ENCODE results near the gene CNN3.
A peak's percentile ranks its signal among the peaks of the same experiment; 100 is the strongest.
"Not testable (repeated sequence)": the region's sequence is repeated elsewhere in the genome, so short reads cannot be mapped to it uniquely, and the experiment has no call there.

CNN3 gene

DNA sequence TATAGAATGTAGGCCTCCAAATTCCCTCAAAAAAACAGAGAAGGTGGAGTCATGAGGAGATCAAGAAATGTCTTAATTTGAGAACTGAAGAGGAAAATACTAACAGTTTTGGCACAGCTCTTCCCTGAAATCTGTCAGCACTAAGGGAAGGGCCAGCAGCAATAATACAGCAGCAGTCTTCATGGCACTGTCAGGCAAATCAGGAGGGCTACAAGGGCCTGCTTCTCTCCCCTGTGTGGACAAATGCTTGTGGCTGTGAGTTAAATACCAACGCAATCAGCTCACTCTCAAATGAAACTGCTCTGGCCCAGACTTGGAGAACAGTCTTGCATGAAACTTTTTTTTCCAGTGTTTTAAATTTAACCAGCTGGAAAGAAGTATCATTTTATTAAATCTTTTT, 20.5 kb upstream of the CNN3 start:
- no peak overlapping the region for H3K4me3 ChIP-seq (ENCODE audit: low read depth, low read length)
- TF ChIP-seq POLR2A (IDR thresholded peaks at IDR 0.05; ENCODE audit: extremely low read depth, insufficient read length) (no peak), MYC (IDR thresholded peaks at IDR 0.05; ENCODE audit: low read depth, low read length) (no peak)
- TF ChIP-seq, protein P1, sequence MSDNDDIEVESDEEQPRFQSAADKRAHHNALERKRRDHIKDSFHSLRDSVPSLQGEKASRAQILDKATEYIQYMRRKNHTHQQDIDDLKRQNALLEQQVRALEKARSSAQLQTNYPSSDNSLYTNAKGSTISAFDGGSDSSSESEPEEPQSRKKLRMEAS (IDR thresholded peaks at IDR 0.05; ENCODE audit: low read depth, low read length): no peak
- TF ChIP-seq, protein P2, sequence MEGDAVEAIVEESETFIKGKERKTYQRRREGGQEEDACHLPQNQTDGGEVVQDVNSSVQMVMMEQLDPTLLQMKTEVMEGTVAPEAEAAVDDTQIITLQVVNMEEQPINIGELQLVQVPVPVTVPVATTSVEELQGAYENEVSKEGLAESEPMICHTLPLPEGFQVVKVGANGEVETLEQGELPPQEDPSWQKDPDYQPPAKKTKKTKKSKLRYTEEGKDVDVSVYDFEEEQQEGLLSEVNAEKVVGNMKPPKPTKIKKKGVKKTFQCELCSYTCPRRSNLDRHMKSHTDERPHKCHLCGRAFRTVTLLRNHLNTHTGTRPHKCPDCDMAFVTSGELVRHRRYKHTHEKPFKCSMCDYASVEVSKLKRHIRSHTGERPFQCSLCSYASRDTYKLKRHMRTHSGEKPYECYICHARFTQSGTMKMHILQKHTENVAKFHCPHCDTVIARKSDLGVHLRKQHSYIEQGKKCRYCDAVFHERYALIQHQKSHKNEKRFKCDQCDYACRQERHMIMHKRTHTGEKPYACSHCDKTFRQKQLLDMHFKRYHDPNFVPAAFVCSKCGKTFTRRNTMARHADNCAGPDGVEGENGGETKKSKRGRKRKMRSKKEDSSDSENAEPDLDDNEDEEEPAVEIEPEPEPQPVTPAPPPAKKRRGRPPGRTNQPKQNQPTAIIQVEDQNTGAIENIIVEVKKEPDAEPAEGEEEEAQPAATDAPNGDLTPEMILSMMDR (IDR thresholded peaks at IDR 0.05; ENCODE audit: low read depth, low read length): no peak
- no peak for DNase-seq (ENCODE audit: low read depth)

DNA sequence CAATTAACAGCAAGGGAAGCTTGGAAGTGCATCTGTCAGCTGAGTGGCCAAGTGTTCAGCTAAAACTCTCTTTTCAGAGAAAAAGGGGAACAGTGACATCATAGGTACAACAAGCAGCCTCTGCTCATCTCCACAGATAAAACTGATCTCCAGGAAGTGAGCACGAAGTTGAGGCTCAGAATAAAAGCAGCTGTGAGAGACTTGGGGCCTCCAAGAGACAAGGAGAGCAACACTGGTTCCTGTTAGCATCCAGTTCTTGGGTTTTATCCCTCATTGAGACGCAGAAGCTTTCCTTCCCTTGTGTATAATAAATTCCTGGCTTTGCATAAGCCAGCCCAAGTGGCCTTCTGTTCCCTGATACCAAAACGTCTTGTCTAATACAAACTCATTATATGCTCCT, 20.0 kb upstream of the CNN3 start:
- peak; percentile 9 for DNase-seq (ENCODE audit: low read depth)
- TF ChIP-seq MYC (IDR thresholded peaks at IDR 0.05; ENCODE audit: low read depth, low read length) (no peak), POLR2A (IDR thresholded peaks at IDR 0.05; ENCODE audit: extremely low read depth, insufficient read length) (no peak)
- TF ChIP-seq, protein P2 (IDR thresholded peaks at IDR 0.05; ENCODE audit: low read depth, low read length): no peak
- TF ChIP-seq, protein P1 (IDR thresholded peaks at IDR 0.05; ENCODE audit: low read depth, low read length): no peak
- H3K4me3 ChIP-seq (ENCODE audit: low read depth, low read length): no peak overlapping the region

DNA sequence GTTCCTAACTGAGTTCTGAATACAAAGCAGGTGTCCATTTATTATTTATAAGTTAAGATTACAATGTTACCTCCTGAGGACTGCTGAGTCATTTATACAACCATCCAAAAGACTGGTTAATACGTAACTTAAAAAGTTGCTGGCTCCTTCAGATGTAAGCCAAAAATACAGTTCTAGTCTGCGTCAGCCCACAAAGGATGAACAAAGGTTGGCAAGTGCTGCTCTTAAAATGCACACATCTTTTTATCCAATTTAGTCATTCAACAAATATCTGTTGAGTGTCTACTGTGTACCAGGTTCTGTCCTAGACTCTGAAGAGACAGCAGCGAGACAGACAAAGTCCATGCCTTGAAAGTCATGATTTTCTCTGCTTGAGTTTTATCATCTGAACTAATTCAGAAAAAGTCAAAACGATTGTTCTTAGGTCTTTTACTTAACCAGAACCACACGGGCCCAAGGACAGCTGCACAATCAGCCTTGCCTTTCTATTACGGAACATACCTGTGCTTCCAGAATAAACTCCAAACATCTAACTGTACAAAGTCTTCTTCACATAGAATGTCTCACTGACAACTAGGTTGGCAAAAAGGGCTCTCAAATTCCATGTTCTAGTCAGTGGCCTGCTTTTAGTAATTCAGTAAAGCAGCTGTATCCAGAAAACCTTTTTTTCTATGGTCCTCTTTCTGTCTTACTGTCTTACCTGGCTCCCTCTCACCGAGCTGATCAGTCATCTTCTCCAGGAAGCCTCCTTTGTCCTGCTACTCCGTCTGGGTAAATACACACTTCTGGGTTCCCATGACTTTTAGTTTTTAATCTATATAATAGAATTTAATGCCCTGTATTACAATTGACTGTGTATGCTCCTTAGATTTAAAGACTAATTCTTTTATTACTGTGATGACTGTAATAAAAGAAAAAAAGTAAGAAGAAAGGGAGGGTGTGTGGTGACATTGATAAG, 15.5 kb upstream of the CNN3 start:
- H3K4me3 ChIP-seq (ENCODE audit: low read depth, low read length): no peak overlapping the region
- DNase-seq (ENCODE audit: low read depth): no peak
- TF ChIP-seq, protein P2 (IDR thresholded peaks at IDR 0.05; ENCODE audit: low read depth, low read length): no peak
- TF ChIP-seq MYC (IDR thresholded peaks at IDR 0.05; ENCODE audit: low read depth, low read length) (no peak), POLR2A (IDR thresholded peaks at IDR 0.05; ENCODE audit: extremely low read depth, insufficient read length) (no peak)
- TF ChIP-seq, protein P1 (IDR thresholded peaks at IDR 0.05; ENCODE audit: low read depth, low read length): no peak

DNA sequence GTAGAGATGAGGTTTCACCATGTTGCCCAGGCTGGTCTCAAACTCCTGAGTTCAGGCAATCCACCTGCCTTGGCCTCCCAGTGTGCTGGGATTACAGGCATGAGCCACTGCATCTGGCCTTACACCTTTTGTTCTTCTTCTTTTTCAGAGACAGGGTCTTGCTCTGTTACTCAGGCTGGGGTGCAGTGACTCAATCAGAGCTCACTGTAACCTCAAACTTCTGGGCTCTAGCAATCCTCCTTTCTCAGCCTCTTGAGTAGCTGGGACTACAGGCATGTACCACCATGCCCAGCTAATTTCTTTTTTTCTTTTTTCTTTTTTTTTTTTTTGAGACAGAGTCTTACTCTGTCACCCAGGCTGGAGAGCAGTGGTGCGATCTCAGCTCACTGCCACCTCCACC, 14.6 kb upstream of the CNN3 start:
- H3K4me3 ChIP-seq (ENCODE audit: low read depth, low read length); DNase-seq (ENCODE audit: low read depth): not testable (repeated sequence)

DNA sequence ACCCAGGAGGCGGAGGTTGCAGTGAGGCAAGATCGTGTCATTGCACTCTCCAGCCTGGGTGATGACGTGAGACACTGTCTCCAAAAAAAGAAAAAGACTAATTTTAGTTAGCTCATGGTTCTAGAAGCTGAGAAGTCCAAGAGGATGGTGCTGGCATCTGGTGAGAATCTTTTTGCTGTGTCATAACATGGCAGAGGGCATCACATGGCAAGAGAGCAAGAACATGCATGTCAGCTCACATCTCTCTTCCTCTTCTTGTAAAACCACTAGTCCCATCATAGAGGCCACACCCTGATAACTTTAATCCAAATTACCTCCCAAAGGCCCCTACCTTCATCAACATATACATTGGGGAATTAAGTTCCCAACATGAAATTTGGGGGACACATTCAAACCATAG, 13.8 kb upstream of the CNN3 start:
- H3K4me3 ChIP-seq (ENCODE audit: low read depth, low read length): no peak overlapping the region
- TF ChIP-seq, protein P2 (IDR thresholded peaks at IDR 0.05; ENCODE audit: low read depth, low read length): no peak
- TF ChIP-seq MYC (IDR thresholded peaks at IDR 0.05; ENCODE audit: low read depth, low read length) (no peak), POLR2A (IDR thresholded peaks at IDR 0.05; ENCODE audit: extremely low read depth, insufficient read length) (no peak)
- TF ChIP-seq, protein P1 (IDR thresholded peaks at IDR 0.05; ENCODE audit: low read depth, low read length): no peak
- DNase-seq (ENCODE audit: low read depth): no peak

DNA sequence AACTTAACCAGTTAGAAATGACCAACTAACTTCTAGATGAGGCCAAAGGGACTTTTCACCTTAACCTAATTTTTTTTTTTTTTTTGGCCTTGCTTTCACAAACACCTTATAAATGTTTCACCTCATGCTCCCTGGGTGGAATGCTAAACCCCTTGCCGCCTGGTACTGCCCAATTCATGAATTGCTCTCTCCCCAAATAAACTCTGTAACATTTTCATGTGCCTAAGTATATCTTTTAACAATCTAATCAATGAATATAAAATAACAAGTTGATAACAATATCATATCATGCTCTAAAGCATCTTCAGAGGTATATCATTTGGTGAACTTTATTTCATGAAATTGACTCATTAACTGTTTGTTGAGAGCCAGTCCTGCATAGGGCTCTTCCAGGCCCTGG, 10.9 kb upstream of the CNN3 start:
- H3K4me3 ChIP-seq (ENCODE audit: low read depth, low read length): no peak overlapping the region
- DNase-seq (ENCODE audit: low read depth): no peak
- TF ChIP-seq POLR2A (IDR thresholded peaks at IDR 0.05; ENCODE audit: extremely low read depth, insufficient read length) (no peak), MYC (IDR thresholded peaks at IDR 0.05; ENCODE audit: low read depth, low read length) (no peak)
- TF ChIP-seq, protein P1 (IDR thresholded peaks at IDR 0.05; ENCODE audit: low read depth, low read length): no peak
- TF ChIP-seq, protein P2 (IDR thresholded peaks at IDR 0.05; ENCODE audit: low read depth, low read length): no peak
